HEK293T (cell line): Measurements from ENCODE around the gene CUBN.

Experiments used
- BHLHE40 ChIP-seq: fragments of 450-650 bp; IDR thresholded peaks from 2 replicates; pipeline ENCODE4 v1.6.1; 2016; ENCODE audit warnings: mild to moderate bottlenecking, moderate library complexity, borderline replicate concordance
- FOXK2 ChIP-seq: fragments of 450-650 bp; IDR thresholded peaks from 2 replicates; pipeline ENCODE4 v1.6.1; 2016; ENCODE audit warnings: mild to moderate bottlenecking
- FOXM1 ChIP-seq: fragments of 450-650 bp; IDR thresholded peaks from 2 replicates; pipeline ENCODE4 v1.6.1; 2017; ENCODE audit warnings: mild to moderate bottlenecking, borderline replicate concordance
- HDGF ChIP-seq: fragments of 450-650 bp; IDR thresholded peaks from 2 replicates; pipeline ENCODE4 v1.6.1; 2017; ENCODE audit warnings: antibody characterized with exemption, borderline replicate concordance
- L3MBTL2 ChIP-seq: fragments of 450-650 bp; conservative IDR thresholded peaks from 2 replicates; pipeline ENCODE4 v1.6.1; 2016; ENCODE audit warnings: mild to moderate bottlenecking
- NFRKB ChIP-seq: fragments of 450-650 bp; IDR thresholded peaks from 2 replicates; pipeline ENCODE4 v1.6.1; 2016; ENCODE audit warnings: mild to moderate bottlenecking, moderate library complexity
- PKNOX1 ChIP-seq: fragments of 450-650 bp; IDR thresholded peaks from 2 replicates; pipeline ENCODE4 v1.6.1; 2016
- SP1 ChIP-seq: fragments of 450-650 bp; IDR thresholded peaks from 2 replicates; pipeline ENCODE4 v1.6.1; 2017
- SUZ12 ChIP-seq: fragments of 450-650 bp; IDR thresholded peaks from 2 replicates; pipeline ENCODE4 v1.6.1; 2016; ENCODE audit warnings: mild to moderate bottlenecking
- TARDBP ChIP-seq: fragments of 450-650 bp; IDR thresholded peaks from 2 replicates; pipeline ENCODE4 v1.6.1; 2016

DNA sequence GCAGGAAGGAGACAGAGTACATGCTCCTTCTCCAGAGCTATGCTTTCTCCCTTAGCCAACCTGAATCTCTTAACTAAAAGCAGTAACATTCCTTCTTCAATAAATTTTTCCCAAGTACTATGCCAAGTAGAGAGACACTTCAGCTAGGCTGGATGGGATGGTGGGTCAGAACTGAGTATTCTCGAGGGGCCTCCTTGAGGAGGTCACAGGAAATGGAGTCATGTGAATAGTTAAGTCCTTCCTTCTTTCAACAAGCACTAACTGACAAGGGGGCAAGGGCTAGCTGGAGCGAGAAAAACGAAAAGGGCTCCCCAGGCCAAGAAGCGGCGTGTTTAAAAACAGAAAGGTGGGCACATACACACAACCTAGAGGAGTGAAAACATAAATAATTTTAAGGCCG lies 317.8 kb downstream of the CUBN start:
- TF ChIP-seq PKNOX1 (no peak), NFRKB (no peak), HDGF (no peak), SUZ12 (no peak), L3MBTL2 (no peak), FOXK2 (no peak), FOXM1 (no peak), BHLHE40 (no peak), SP1 (no peak), TARDBP (no peak)
